HepG2 (cell line): ENCODE data around the gene TCAP. TPM values are rescaled to one million over a fixed set of nuclear protein-coding genes. Genes with fewer than 3 reads are reported as not detected.

Experiments
- AFF4 ChIP-seq: sonication (generic); formaldehyde crosslinking; IDR thresholded peaks from 2 replicates; pipeline ENCODE4 v1.4.0; 2020; ENCODE audit warnings: missing genetic modification reagents
- HNRNPLL ChIP-seq: fragments of 200-400 bp; formaldehyde crosslinking; IDR thresholded peaks from 2 replicates; pipeline ENCODE4 v1.6.1; 2017; ENCODE audit warnings: mild to moderate bottlenecking, low read depth, low read length; ENCODE audit not compliant: poor library complexity, severe bottlenecking
- MXD1 ChIP-seq: sonication (generic); formaldehyde crosslinking; IDR thresholded peaks from 2 replicates; pipeline ENCODE4 v1.4.0; 2020; ENCODE audit warnings: mild to moderate bottlenecking, missing genetic modification reagents
- NFRKB ChIP-seq: fragments of 450-650 bp; IDR thresholded peaks from 2 replicates; pipeline ENCODE4 v1.6.1; 2017
- TOPORS ChIP-seq: sonication (generic); formaldehyde crosslinking; IDR thresholded peaks from 2 replicates; pipeline ENCODE4 v1.8.0; 2023; ENCODE audit warnings: mild to moderate bottlenecking, missing genetic modification reagents
- ZNF501 ChIP-seq: sonication (generic); formaldehyde crosslinking; IDR thresholded peaks from 2 replicates; pipeline ENCODE4 v1.5.1; 2020; ENCODE audit warnings: mild to moderate bottlenecking, moderate library complexity, missing genetic modification reagents
- ZNF687 ChIP-seq: sonication (generic); formaldehyde crosslinking; IDR thresholded peaks from 2 replicates; pipeline ENCODE4 v1.5.1; 2020; ENCODE audit warnings: mild to moderate bottlenecking, missing genetic modification reagents, moderate library complexity
- ZNF720 ChIP-seq: sonication (generic); formaldehyde crosslinking; IDR thresholded peaks from 2 replicates; pipeline ENCODE4 v1.4.0; 2020; ENCODE audit warnings: missing genetic modification reagents
- ZNF746 ChIP-seq: sonication (generic); formaldehyde crosslinking; IDR thresholded peaks from 2 replicates; pipeline ENCODE4 v1.8.0; 2022; ENCODE audit warnings: mild to moderate bottlenecking, missing genetic modification reagents
- polyA plus RNA-seq, 8 experiments: library from polyadenylated mRNA; depleted of rRNA in 3 of 8; stranded (reverse) in 7 of 8; unstranded in 1 of 8; fragments of >200 nt; fragmentation: Illumina TruSeq in 4 of 8; extraction: Trizol in 4 of 8; gene quantifications; 2 replicates each; pipeline versions ENCODE4 v1.2.1 to v1.2.3, GENCODE V29; 2011 to 2016; ENCODE audit warnings: low read depth in 4 of 8, missing spikeins in 1 of 8, mixed read lengths in 1 of 8; ENCODE audit not compliant: insufficient read depth in 1 of 8
- total RNA-seq, 5 experiments: library from RNA; depleted of rRNA; stranded (reverse); fragments of >200 nt; fragmentation: Illumina TruSeq; extraction: Trizol; gene quantifications; 2 replicates each; pipeline ENCODE4 v1.2.3, GENCODE V29; 2016; ENCODE audit warnings: low read depth in 1 of 5

Gene TCAP
- total and polyA plus RNA-seq, 2 of the 13 experiments (the other 11 are each of a cell fraction or from before 2014, with no cell fraction given), result 0.24 to 0.65 TPM

GRCh38 chr17:39653316-39653661 is 11.9 kb upstream of the TCAP start (continued):
- TF ChIP-seq AFF4, result 0 out of 2 replicates have a peak, but pooled peaks have one; percentile 19
- peak; percentile 15; the same call in 1 of the 2 replicates for TF ChIP-seq ZNF687 (CRISPR knock-in tag)
- no peak for TF ChIP-seq NFRKB
- 0 out of 2 replicates have a peak, but pooled peaks have one; percentile 74 for TF ChIP-seq ZNF720 (CRISPR knock-in tag)
- TF ChIP-seq HNRNPLL, result peak; percentile 32
- peak; percentile 5; the same call in 1 of the 2 replicates for TF ChIP-seq ZNF501 (CRISPR knock-in tag)
- 0 out of 2 replicates have a peak, but pooled peaks have one; percentile 39 for TF ChIP-seq TOPORS (CRISPR knock-in tag)
- TF ChIP-seq MXD1 (CRISPR knock-in tag), result 0 out of 2 replicates have a peak, but pooled peaks have one; percentile 26
- TF ChIP-seq ZNF746 (CRISPR knock-in tag), result no peak
